K562 (cell line): Measurements from ENCODE around the gene KRTAP10-8. TPM values are rescaled to one million over a fixed set of nuclear protein-coding genes. Genes with fewer than 3 reads are reported as not detected.

Experiments used
- ATAC-seq: fragments of 200-7000 bp; cut with Tn5 transposase; 3 replicates; pipeline ENCODE4 v1.9.1; 2020; ENCODE audit warnings: moderate library complexity
- BruUV-seq: library from RNA; stranded (reverse); fragments of 400-500 nt; replicated peaks from 2 replicates; lab custom pipeline; 2021; lab: Mats Ljungman, UMichigan
- CTCF ChIA-PET: fragments of 300-600 bp; formaldehyde crosslinking; extraction: SDS; loops from one replicate; lab custom pipeline; 2021; ENCODE audit warnings: low intra/inter-chr PET ratio; lab: Yijun Ruan, JAX
- POLR2A ChIA-PET: fragments of 300-600, 350-650 bp; sonication (Branson Sonifier 250); formaldehyde crosslinking; extraction: SDS; loops from one replicate; lab custom pipeline; 2021; ENCODE audit warnings: antibody characterized with exemption, inconsistent platforms; lab: Yijun Ruan, JAX
- DNase-seq, 4 experiments: peaks; one replicate each; pipeline versions ENCODE4 v3.0.0 to v3.0.0-alpha.2; 2011 to 2018; ENCODE audit warnings: low spot score in 3 of 4, mixed read lengths in 3 of 4; ENCODE audit errors: extremely low read depth in 1 of 4
- FAIRE-seq: peaks from 2 replicates; lab custom pipeline; 2011; peaks lifted over from hg19 to GRCh38; lab: Jason Lieb, UNC
- H2AFZ ChIP-seq: 2 replicates; pipeline ENCODE4 v1.6.0; 2011; ENCODE audit warnings: low read depth, low read length, control low read depth, inconsistent platforms
- H3K27ac ChIP-seq: fragments of 200-600 bp; 3 replicates; pipeline ENCODE4 v1.8.0; 2011; ENCODE audit warnings: low read depth, mild to moderate bottlenecking, control low read depth, inconsistent platforms, low read length, moderate library complexity, mixed read lengths; ENCODE audit errors: extremely low read depth
- H3K27me3 ChIP-seq, 2 experiments: fragments of 300-600 bp in 1 of 2; 2 replicates in 1 of 2; 3 replicates in 1 of 2; pipeline versions ENCODE4 v1.6.0 to v1.8.0; 2011; ENCODE audit warnings: inconsistent platforms in 2 of 2, low read length in 2 of 2, mild to moderate bottlenecking in 1 of 2, mixed read lengths in 1 of 2, moderate library complexity in 1 of 2; ENCODE audit not compliant: control insufficient read depth in 2 of 2, insufficient read depth in 2 of 2
- H3K36me3 ChIP-seq: fragments of 300-600 bp; 3 replicates; pipeline ENCODE4 v1.8.0; 2011; ENCODE audit warnings: mild to moderate bottlenecking, low read length, inconsistent platforms; ENCODE audit not compliant: control insufficient read depth, insufficient read depth
- H3K4me1 ChIP-seq, 2 experiments: fragments of 200-600 bp in 1 of 2; replicated peaks in 1 of 2; 2 replicates in 1 of 2; 3 replicates in 1 of 2; pipeline versions ENCODE4 v1.5.1 to v1.8.0; 2011; ENCODE audit warnings: inconsistent platforms in 2 of 2, low read length in 2 of 2, mild to moderate bottlenecking in 1 of 2, mixed read lengths in 1 of 2, moderate library complexity in 1 of 2; ENCODE audit not compliant: control insufficient read depth in 2 of 2, insufficient read depth in 2 of 2
- H3K4me2 ChIP-seq: 2 replicates; pipeline ENCODE4 v1.6.1; 2011; ENCODE audit warnings: low read length, control low read depth, inconsistent platforms, mixed read lengths; ENCODE audit not compliant: insufficient read depth
- H3K4me3 ChIP-seq: fragments of 200-600 bp; sonication (generic), shearing (Covaris generic); 2 replicates; pipeline ENCODE4 v1.5.1; 2016; ENCODE audit warnings: control low read depth, inconsistent platforms
- H3K79me2 ChIP-seq: fragments of 200-600 bp; 3 replicates; pipeline ENCODE4 v1.8.0; 2011; ENCODE audit warnings: low read length, inconsistent platforms; ENCODE audit not compliant: control insufficient read depth, insufficient read depth
- H3K9ac ChIP-seq, 2 experiments: 2 replicates each; pipeline versions ENCODE4 v1.6.0 to v1.6.1; 2011; ENCODE audit warnings: low read depth in 2 of 2, low read length in 2 of 2, control low read depth in 1 of 2, inconsistent platforms in 1 of 2, mild to moderate bottlenecking in 1 of 2, mixed read lengths in 1 of 2; ENCODE audit not compliant: insufficient read depth in 1 of 2
- H3K9me1 ChIP-seq: one replicate; pipeline ENCODE4 v1.6.0; 2011; ENCODE audit warnings: inconsistent platforms, mild to moderate bottlenecking, low read length, moderate library complexity; ENCODE audit not compliant: control insufficient read depth, insufficient read depth
- H3K9me3 ChIP-seq: replicated peaks from 2 replicates; pipeline ENCODE4 v1.5.1; 2011; ENCODE audit warnings: low read depth, low read length, inconsistent platforms; ENCODE audit not compliant: control insufficient read depth, insufficient read depth
- H4K20me1 ChIP-seq: replicated peaks from 2 replicates; pipeline ENCODE4 v1.6.1; 2011; ENCODE audit warnings: low read length, inconsistent platforms, mixed read lengths; ENCODE audit not compliant: control insufficient read depth, insufficient read depth
- ARID1B ChIP-seq: fragments of 450-650 bp; IDR thresholded peaks from 2 replicates; pipeline ENCODE4 v1.6.1; 2016; ENCODE audit warnings: antibody characterized with exemption, mild to moderate bottlenecking, inconsistent platforms
- HES1 ChIP-seq: fragments of 450-650 bp; IDR thresholded peaks from 2 replicates; pipeline ENCODE4 v1.6.1; 2016; ENCODE audit warnings: low read depth, mild to moderate bottlenecking, moderate library complexity
- TAF1 ChIP-seq: IDR thresholded peaks from 2 replicates; pipeline ENCODE4 v1.6.1; 2011; ENCODE audit warnings: mild to moderate bottlenecking, low read length, moderate library complexity; ENCODE audit not compliant: insufficient read depth, control insufficient read depth, severe bottlenecking; ENCODE audit errors: extremely low read depth
- TAF15 ChIP-seq: fragments of 200-400 bp; formaldehyde crosslinking; IDR thresholded peaks from 2 replicates; pipeline ENCODE4 v1.6.1; 2017; ENCODE audit warnings: mild to moderate bottlenecking, low read depth, low read length, moderate library complexity
- ZNF639 ChIP-seq, 2 experiments: fragments of 200-800 bp in 1 of 2; sonication (Bioruptor generic) in 1 of 2; sonication (generic) in 1 of 2; formaldehyde crosslinking in 1 of 2; IDR thresholded peaks in 1 of 2; conservative IDR thresholded peaks in 1 of 2; 2 replicates each; pipeline versions ENCODE4 v1.5.0 to v1.6.1; 2016 to 2020; ENCODE audit warnings: missing compliant biosample characterization in 1 of 2, missing genetic modification characterization in 1 of 2, missing genetic modification reagents in 1 of 2
- WGBS: fragments of 100-300 bp; shearing (Covaris generic); methylation state at CpG from one replicate; pipeline ENCODE4 v1.1.6; 2016; ENCODE audit warnings: low coverage, mixed read lengths; ENCODE audit not compliant: insufficient coverage; ENCODE audit errors: missing lambda C conversion rate; 5-methylcytosine and 5-hydroxymethylcytosine counted together
- in situ Hi-C: fragments of 300-500 bp; cut with MboI; formaldehyde crosslinking; loops from 4 replicates; pipeline ENCODE4 v1.15.0; 2018; ENCODE audit warnings: inconsistent platforms, mixed read lengths
- intact Hi-C: fragments of 100-400 bp; cut with micrococcal nuclease; formaldehyde crosslinking; loops from 2 replicates; pipeline ENCODE4 v1.14.2; 2022
- polyA plus RNA-seq, 8 experiments: library from polyadenylated mRNA; depleted of rRNA in 4 of 8; stranded (reverse) in 5 of 8; unstranded in 3 of 8; fragments of >200 nt; fragmentation: Nextera tagmentation in 2 of 8; fragmentation: Illumina TruSeq in 1 of 8; extraction: Ambion mirVana in 2 of 8; extraction: Trizol in 1 of 8; gene quantifications; 2 replicates each; pipeline versions ENCODE4 v1.2.1 to v1.2.3, GENCODE V29; 2011 to 2014; ENCODE audit warnings: inconsistent platforms in 1 of 8, missing spikeins in 1 of 8
- total RNA-seq, 7 experiments: library from RNA; depleted of rRNA in 6 of 7; stranded (reverse); fragments of >200 nt in 6 of 7; fragmentation: Illumina TruSeq in 2 of 7; extraction: Trizol in 2 of 7; gene quantifications; 2 replicates each; pipeline versions ENCODE4 v1.2.1 to v1.2.3, GENCODE V29; 2011 to 2021; ENCODE audit warnings: low replicate concordance in 1 of 7
- TF ChIP-seq, protein P1 (sequence below): fragments of 250-450 bp; sonication (Bioruptor Pico); IDR thresholded peaks from 2 replicates; pipeline ENCODE4 v1.4.0; 2020; ENCODE audit warnings: mild to moderate bottlenecking
- TF ChIP-seq, protein P2 (sequence below): fragments of 200-400 bp; formaldehyde crosslinking; IDR thresholded peaks from 2 replicates; pipeline ENCODE4 v1.6.1; 2017; ENCODE audit warnings: mild to moderate bottlenecking, low read depth, low read length, moderate library complexity

The KRTAP10-8 gene
- total and polyA plus RNA-seq, 9 of the 15 experiments (the other 6 are each of a cell fraction or from before 2014, with no cell fraction given) = not detected

GRCh38 chr21:44628707-44629391 lies 17.0 kb downstream of the KRTAP10-8 start:
- ChIA-PET POLR2A (interaction anchor here (0.6 to 0.7 kb wide), 2 partner anchors 401 to 543 kb away, joined by 3 to 4 read pairs; no protein-coding TSS in a partner anchor), CTCF (no interaction called here)
- 0% methylated on average over 18 of the region's 18 CpGs for WGBS
- H3K27ac ChIP-seq = no peak overlapping the region
- no peaks in the 10 kb centered on the region for H3K36me3 ChIP-seq
- H3K9me1 ChIP-seq = no peaks in the 10 kb centered on the region
- in situ Hi-C loops = no loop called here
- FAIRE-seq = no peak
- H3K4me3 ChIP-seq = no peak overlapping the region
- intact Hi-C loops = no loop called here
- no peaks in the 10 kb centered on the region for H3K4me1 ChIP-seq
- BruUV-seq = no TSS peak
- no peak for ATAC-seq
- no peaks in the 10 kb centered on the region for H3K79me2 ChIP-seq
- peaks cover 5% of the 10 kb centered on the region; the same call in 1 of the 2 replicates for H3K9me3 ChIP-seq
- DNase-seq = no peak
- no peak overlapping the region for H2AFZ ChIP-seq
- no peak for TF ChIP-seq TAF1
- TF ChIP-seq, protein P1, sequence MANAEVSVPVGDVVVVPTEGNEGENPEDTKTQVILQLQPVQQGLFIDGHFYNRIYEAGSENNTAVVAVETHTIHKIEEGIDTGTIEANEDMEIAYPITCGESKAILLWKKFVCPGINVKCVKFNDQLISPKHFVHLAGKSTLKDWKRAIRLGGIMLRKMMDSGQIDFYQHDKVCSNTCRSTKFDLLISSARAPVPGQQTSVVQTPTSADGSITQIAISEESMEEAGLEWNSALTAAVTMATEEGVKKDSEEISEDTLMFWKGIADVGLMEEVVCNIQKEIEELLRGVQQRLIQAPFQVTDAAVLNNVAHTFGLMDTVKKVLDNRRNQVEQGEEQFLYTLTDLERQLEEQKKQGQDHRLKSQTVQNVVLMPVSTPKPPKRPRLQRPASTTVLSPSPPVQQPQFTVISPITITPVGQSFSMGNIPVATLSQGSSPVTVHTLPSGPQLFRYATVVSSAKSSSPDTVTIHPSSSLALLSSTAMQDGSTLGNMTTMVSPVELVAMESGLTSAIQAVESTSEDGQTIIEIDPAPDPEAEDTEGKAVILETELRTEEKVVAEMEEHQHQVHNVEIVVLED = no peak
- TF ChIP-seq ARID1B = no peak
- TF ChIP-seq TAF15 = no peak
- TF ChIP-seq HES1 = no peak
- no peak for TF ChIP-seq ZNF639 (CRISPR knock-in tag; conservative IDR thresholded peaks at IDR 0.05 in 1 of 2, IDR thresholded peaks at IDR 0.05 in 1 of 2)
- TF ChIP-seq, protein P2, sequence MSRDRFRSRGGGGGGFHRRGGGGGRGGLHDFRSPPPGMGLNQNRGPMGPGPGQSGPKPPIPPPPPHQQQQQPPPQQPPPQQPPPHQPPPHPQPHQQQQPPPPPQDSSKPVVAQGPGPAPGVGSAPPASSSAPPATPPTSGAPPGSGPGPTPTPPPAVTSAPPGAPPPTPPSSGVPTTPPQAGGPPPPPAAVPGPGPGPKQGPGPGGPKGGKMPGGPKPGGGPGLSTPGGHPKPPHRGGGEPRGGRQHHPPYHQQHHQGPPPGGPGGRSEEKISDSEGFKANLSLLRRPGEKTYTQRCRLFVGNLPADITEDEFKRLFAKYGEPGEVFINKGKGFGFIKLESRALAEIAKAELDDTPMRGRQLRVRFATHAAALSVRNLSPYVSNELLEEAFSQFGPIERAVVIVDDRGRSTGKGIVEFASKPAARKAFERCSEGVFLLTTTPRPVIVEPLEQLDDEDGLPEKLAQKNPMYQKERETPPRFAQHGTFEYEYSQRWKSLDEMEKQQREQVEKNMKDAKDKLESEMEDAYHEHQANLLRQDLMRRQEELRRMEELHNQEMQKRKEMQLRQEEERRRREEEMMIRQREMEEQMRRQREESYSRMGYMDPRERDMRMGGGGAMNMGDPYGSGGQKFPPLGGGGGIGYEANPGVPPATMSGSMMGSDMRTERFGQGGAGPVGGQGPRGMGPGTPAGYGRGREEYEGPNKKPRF = no peak
- TF ChIP-seq, all 486 proteins: peak for 0
- Histone ChIP-seq H3K4me2 (no peak overlapping the region), H3K9ac (no peak overlapping the region), H3K27me3 (peaks cover 0 to 6% of the 10 kb centered on the region in 2 experiments; a peak in 1 of 5 replicates), H4K20me1 (no peaks in the 10 kb centered on the region)
